Fibroblast of skin of right quadriceps (primary cell): ENCODE results near the gene TMEM43.

Experiments
- DNase-seq: peaks from one replicate; pipeline ENCODE4 v3.0.0-alpha.2; 2013

Gene TMEM43

GRCh38 chr3:14123308-14124222, 1.3 kb upstream of the TMEM43 start:
- no peak for DNase-seq

- peak; percentile 31 for DNase-seq
Measured at GRCh38 chr3:14124223-14124614, 633 bp upstream of the TMEM43 start.

- DNase-seq, result peak; percentile 96
Measured at GRCh38 chr3:14125193-14126016, 553 bp downstream of the TMEM43 start.

- no peak for DNase-seq
Measured at GRCh38 chr3:14126017-14126886, 1.4 kb downstream of the TMEM43 start.

- DNase-seq, result no peak
Measured at GRCh38 chr3:14126887-14127505, 2.1 kb downstream of the TMEM43 start.

- DNase-seq, result no peak
Measured at GRCh38 chr3:14127516-14128161, 2.8 kb downstream of the TMEM43 start.

GRCh38 chr3:14128724-14129123, 3.9 kb downstream of the TMEM43 start:
- no peak for DNase-seq

- DNase-seq, result no peak
Measured at GRCh38 chr3:14129296-14129695, 4.4 kb downstream of the TMEM43 start.

GRCh38 chr3:14130230-14130629, 5.4 kb downstream of the TMEM43 start:
- no peak for DNase-seq

- DNase-seq, result no peak
Measured at GRCh38 chr3:14130707-14131106, 5.9 kb downstream of the TMEM43 start.

- DNase-seq, result no peak
Measured at GRCh38 chr3:14131134-14131533, 6.3 kb downstream of the TMEM43 start.

GRCh38 chr3:14132120-14132519, 7.3 kb downstream of the TMEM43 start:
- DNase-seq, result no peak

GRCh38 chr3:14132689-14133088, 7.8 kb downstream of the TMEM43 start:
- no peak for DNase-seq

- no peak for DNase-seq
Measured at GRCh38 chr3:14133188-14133800, 8.4 kb downstream of the TMEM43 start.

GRCh38 chr3:14133876-14134275, 9.0 kb downstream of the TMEM43 start:
- DNase-seq, result no peak

- no peak for DNase-seq
Measured at GRCh38 chr3:14134291-14134690, 9.4 kb downstream of the TMEM43 start.

- no peak for DNase-seq
Measured at GRCh38 chr3:14135581-14135980, 10.7 kb downstream of the TMEM43 start.

GRCh38 chr3:14137004-14137403, 12.2 kb downstream of the TMEM43 start:
- DNase-seq, result no peak

GRCh38 chr3:14137445-14137844, 12.6 kb downstream of the TMEM43 start:
- DNase-seq, result no peak

GRCh38 chr3:14138109-14138877, 13.4 kb downstream of the TMEM43 start:
- no peak for DNase-seq
